SK-N-SH (cell line): ENCODE results near the gene SPON1. TPM values are rescaled to one million over a fixed set of nuclear protein-coding genes. Genes with fewer than 3 reads are reported as not detected.

Experiments
- CTCF ChIA-PET: fragments of 300-600, 350-600 bp; formaldehyde crosslinking; extraction: SDS; loops from one replicate; lab custom pipeline; 2021; lab: Yijun Ruan, JAX
- POLR2A ChIA-PET: fragments of 350-600 bp; sonication (Branson Sonifier 250); formaldehyde crosslinking; extraction: SDS; loops from one replicate; lab custom pipeline; 2020; ENCODE audit warnings: antibody characterized with exemption, inconsistent platforms; lab: Yijun Ruan, JAX
- DNase-seq: peaks from one replicate; pipeline ENCODE4 v3.0.0; 2012
- H2AFZ ChIP-seq: fragments of 200-600 bp; sonication (generic); 2 replicates; pipeline ENCODE4 v1.8.1; 2016; ENCODE audit warnings: antibody characterized with exemption, mild to moderate bottlenecking, low read depth
- H3F3A ChIP-seq: fragments of 200-600 bp; sonication (generic); replicated peaks from 2 replicates; pipeline ENCODE3; 2016; ENCODE audit warnings: antibody characterized with exemption, mild to moderate bottlenecking; ENCODE audit not compliant: insufficient read depth
- H3K27ac ChIP-seq, 2 experiments: fragments of 200-500 bp in 1 of 2; fragments of 200-600 bp in 1 of 2; sonication (Bioruptor generic) in 1 of 2; sonication (generic), shearing (Covaris generic) in 1 of 2; 2 replicates each; pipeline versions ENCODE4 v1.5.1 to v1.6.1; 2014 to 2016; ENCODE audit warnings: low read depth in 2 of 2, inconsistent platforms in 1 of 2, low read length in 1 of 2, mild to moderate bottlenecking in 1 of 2, mixed read lengths in 1 of 2
- H3K27me3 ChIP-seq: fragments of 200-600 bp; sonication (generic), shearing (Covaris generic); 2 replicates; pipeline ENCODE4 v1.6.1; 2016; ENCODE audit warnings: mixed run types; ENCODE audit not compliant: insufficient read depth
- H3K36me3 ChIP-seq, 2 experiments: fragments of 200-500 bp in 1 of 2; fragments of 200-600 bp in 1 of 2; sonication (Bioruptor generic) in 1 of 2; sonication (generic) in 1 of 2; replicated peaks in 1 of 2; 2 replicates each; pipeline versions ENCODE3 to v1.5.1; 2014 to 2016; ENCODE audit warnings: low read length in 1 of 2, mild to moderate bottlenecking in 1 of 2; ENCODE audit not compliant: insufficient read depth in 2 of 2, control insufficient read depth in 1 of 2
- H3K4me1 ChIP-seq, 2 experiments: fragments of 200-500 bp in 1 of 2; fragments of 200-600 bp in 1 of 2; sonication (Bioruptor generic) in 1 of 2; sonication (generic), shearing (Covaris generic) in 1 of 2; 2 replicates each; pipeline versions ENCODE4 v1.5.1 to v1.6.1; 2014 to 2016; ENCODE audit warnings: low read depth in 1 of 2, low read length in 1 of 2, mixed run types in 1 of 2; ENCODE audit not compliant: insufficient read depth in 2 of 2, control insufficient read depth in 1 of 2
- H3K4me2 ChIP-seq: fragments of 200-600 bp; sonication (generic), shearing (Covaris generic); 2 replicates; pipeline ENCODE4 v1.6.1; 2017; ENCODE audit warnings: mixed run types
- H3K4me3 ChIP-seq, 2 experiments: fragments of 200-500 bp in 1 of 2; fragments of 200-600 bp in 1 of 2; sonication (Bioruptor generic) in 1 of 2; sonication (generic), shearing (Covaris generic) in 1 of 2; 2 replicates each; pipeline versions ENCODE4 v1.5.1 to v1.8.1; 2014 to 2016; ENCODE audit warnings: low read depth in 2 of 2, inconsistent platforms in 1 of 2, low read length in 1 of 2, mild to moderate bottlenecking in 1 of 2, mixed read lengths in 1 of 2, moderate library complexity in 1 of 2
- H3K79me2 ChIP-seq: fragments of 200-600 bp; sonication (generic); 2 replicates; pipeline ENCODE4 v1.8.1; 2017; ENCODE audit warnings: mild to moderate bottlenecking; ENCODE audit not compliant: insufficient read depth
- H3K9ac ChIP-seq: fragments of 200-600 bp; sonication (generic); 2 replicates; pipeline ENCODE4 v1.6.1; 2017; ENCODE audit warnings: mixed run types
- H3K9me2 ChIP-seq: fragments of 200-600 bp; sonication (generic); 2 replicates; pipeline ENCODE4 v1.6.1; 2017; ENCODE audit warnings: mixed run types
- H3K9me3 ChIP-seq: fragments of 200-600 bp; sonication (generic); 2 replicates; pipeline ENCODE4 v1.6.1; 2017; ENCODE audit warnings: mixed run types, mild to moderate bottlenecking, moderate library complexity
- H4K20me1 ChIP-seq: fragments of 200-600 bp; sonication (generic); 2 replicates; pipeline ENCODE4 v1.6.1; 2017; ENCODE audit warnings: mild to moderate bottlenecking, mixed run types; ENCODE audit not compliant: insufficient read depth
- CTCF ChIP-seq: fragments of 200-600 bp; sonication (generic); IDR thresholded peaks from 2 replicates; pipeline ENCODE4 v1.6.1; 2017; ENCODE audit warnings: antibody characterized with exemption, mild to moderate bottlenecking, moderate library complexity
- ELF1 ChIP-seq: IDR thresholded peaks from 2 replicates; pipeline ENCODE4 v1.4.0; 2012
- EZH2phosphoT487 ChIP-seq: fragments of 200-600 bp; sonication (generic); IDR thresholded peaks from 2 replicates; pipeline ENCODE4 v1.6.1; 2017; ENCODE audit warnings: low read depth, mixed run types, mild to moderate bottlenecking, antibody characterized with exemption, moderate library complexity, borderline replicate concordance
- FOSL2 ChIP-seq: IDR thresholded peaks from 2 replicates; pipeline ENCODE4 v1.4.0; 2012; ENCODE audit warnings: low read depth, mild to moderate bottlenecking, moderate library complexity, borderline replicate concordance
- FOXJ3 ChIP-seq: sonication (generic); formaldehyde crosslinking; IDR thresholded peaks from 2 replicates; pipeline ENCODE4 v1.5.1; 2020; ENCODE audit warnings: mild to moderate bottlenecking, missing genetic modification reagents
- FOXM1 ChIP-seq: IDR thresholded peaks from 2 replicates; pipeline ENCODE4 v1.4.0; 2012; ENCODE audit warnings: low read depth, mild to moderate bottlenecking
- JUND ChIP-seq: IDR thresholded peaks from 2 replicates; pipeline ENCODE4 v1.4.0; 2012
- MEF2A ChIP-seq: IDR thresholded peaks from 2 replicates; pipeline ENCODE4 v1.4.0; 2012; ENCODE audit warnings: low read depth, borderline replicate concordance
- MXI1 ChIP-seq: IDR thresholded peaks from 2 replicates; pipeline ENCODE4 v1.6.1; 2012; ENCODE audit warnings: mild to moderate bottlenecking, low read depth, low read length, improper control_type of control experiment
- NRF1 ChIP-seq: IDR thresholded peaks from 2 replicates; pipeline ENCODE4 v1.6.1; 2012; ENCODE audit warnings: low read depth, mild to moderate bottlenecking, low read length
- POLR2AphosphoS5 ChIP-seq: IDR thresholded peaks from 2 replicates; pipeline ENCODE4 v1.6.1; 2012; ENCODE audit warnings: low read depth, low read length
- RAD21 ChIP-seq: IDR thresholded peaks from 2 replicates; pipeline ENCODE4 v1.6.1; 2012; ENCODE audit warnings: mild to moderate bottlenecking, low read length
- RCOR1 ChIP-seq: fragments of 150-350 bp; IDR thresholded peaks from 2 replicates; pipeline ENCODE4 v1.6.1; 2017; ENCODE audit warnings: antibody characterized with exemption, low read length
- RFX5 ChIP-seq: IDR thresholded peaks from 2 replicates; pipeline ENCODE4 v1.6.1; 2012; ENCODE audit warnings: mild to moderate bottlenecking, improper control_type of control experiment, low read length
- RXRA ChIP-seq: IDR thresholded peaks from 2 replicates; pipeline ENCODE4 v1.4.0; 2012; ENCODE audit warnings: low read depth, mild to moderate bottlenecking, borderline replicate concordance
- SIN3A ChIP-seq: IDR thresholded peaks from 2 replicates; pipeline ENCODE4 v1.6.1; 2012; ENCODE audit warnings: low read depth, mild to moderate bottlenecking, low read length, moderate library complexity, borderline replicate concordance
- TEAD4 ChIP-seq: IDR thresholded peaks from 2 replicates; pipeline ENCODE4 v1.4.0; 2012; ENCODE audit warnings: mild to moderate bottlenecking, borderline replicate concordance; ENCODE audit not compliant: insufficient read depth
- USF1 ChIP-seq: IDR thresholded peaks from 2 replicates; pipeline ENCODE4 v1.4.0; 2012; ENCODE audit warnings: low read depth, borderline replicate concordance
- YY1 ChIP-seq: IDR thresholded peaks from 2 replicates; pipeline ENCODE4 v1.4.0; 2012; ENCODE audit warnings: low read depth, mild to moderate bottlenecking
- WGBS: methylation state at CpG from one replicate; pipeline ENCODE4 v1.1.6; 2017; ENCODE audit warnings: low lambda C conversion rate; 5-methylcytosine and 5-hydroxymethylcytosine counted together
- polyA plus RNA-seq, 3 experiments: library from polyadenylated mRNA; depleted of rRNA; stranded (reverse); fragments of >200 nt; gene quantifications; 2 replicates each; pipeline ENCODE4 v1.2.3, GENCODE V29; 2012

SPON1 gene
- polyA plus RNA-seq, 1 of the 3 experiments (the other 2 are of a cell fraction) = not detected

DNA sequence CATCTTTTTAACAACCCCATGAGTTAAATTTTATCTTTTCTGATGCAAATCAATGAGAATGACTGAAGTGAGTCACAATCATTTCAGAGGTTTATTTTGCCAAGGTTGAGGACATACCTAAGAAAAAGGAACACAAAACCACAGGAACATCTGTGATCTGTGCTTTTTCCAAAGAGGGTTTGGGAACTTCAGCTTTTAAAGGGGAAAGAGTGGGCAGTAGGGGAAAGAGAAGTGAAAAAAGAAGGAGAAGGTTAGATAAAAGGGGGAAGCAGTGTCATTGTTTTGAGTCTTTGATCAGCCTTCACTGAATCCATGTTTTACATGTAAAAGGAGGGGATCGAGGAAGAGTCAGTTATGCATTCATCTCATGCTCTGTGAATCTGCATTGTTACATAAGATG lies 45.3 kb upstream of the SPON1 start:
- 5% methylated on average over 1 of the region's 1 CpG for WGBS
- Histone ChIP-seq H3K4me1 (no peaks in the 10 kb centered on the region; a peak in 1 of 4 replicates), H3K9me3 (no peaks in the 10 kb centered on the region), H3F3A (no peaks in the 10 kb centered on the region), H3K79me2 (no peaks in the 10 kb centered on the region), H3K27me3 (no peaks in the 10 kb centered on the region), H3K4me3 (no peak overlapping the region), H3K9ac (no peak overlapping the region), H4K20me1 (no peaks in the 10 kb centered on the region), H2AFZ (no peak overlapping the region), H3K9me2 (no peaks in the 10 kb centered on the region), H3K36me3 (no peaks in the 10 kb centered on the region), H3K4me2 (no peak overlapping the region), H3K27ac (no peak overlapping the region)
- no peak for DNase-seq
- POLR2A ChIA-PET = no interaction called here
- CTCF ChIA-PET = interaction anchor here (1.0 kb wide), 1 partner anchor 70 kb away, joined by 3 read pairs; no protein-coding TSS in a partner anchor
- TF ChIP-seq MXI1 = no peak
- no peak for TF ChIP-seq USF1
- TF ChIP-seq CTCF = no peak
- TF ChIP-seq FOXM1 = no peak
- TF ChIP-seq RFX5 = no peak
- TF ChIP-seq SIN3A = no peak

DNA sequence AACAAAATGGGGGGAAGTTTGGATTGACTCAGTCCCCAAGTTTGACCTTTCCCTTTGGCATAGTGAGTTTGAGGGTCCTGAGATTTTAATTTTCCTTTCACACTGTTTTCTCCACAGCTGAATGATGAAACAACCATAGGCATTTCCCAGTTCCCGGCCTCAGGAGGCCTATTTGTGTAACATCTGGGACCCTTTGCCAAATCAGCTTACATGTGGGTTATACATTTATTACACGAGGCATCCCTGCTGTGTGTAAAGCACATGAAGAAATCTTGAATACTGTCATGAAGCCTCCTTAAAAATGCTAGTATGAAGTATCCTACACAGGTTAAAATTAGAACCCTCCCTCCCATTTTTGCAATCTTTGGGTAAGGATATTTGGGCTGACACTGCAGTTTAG lies 44.6 kb upstream of the SPON1 start:
- Histone ChIP-seq H3K27me3 (no peaks in the 10 kb centered on the region), H3F3A (no peaks in the 10 kb centered on the region), H3K79me2 (no peaks in the 10 kb centered on the region), H2AFZ (no peak overlapping the region), H3K9me2 (no peaks in the 10 kb centered on the region), H3K4me2 (no peak overlapping the region), H4K20me1 (no peaks in the 10 kb centered on the region), H3K4me3 (no peak overlapping the region), H3K9ac (no peak overlapping the region), H3K27ac (no peak overlapping the region), H3K9me3 (no peaks in the 10 kb centered on the region), H3K4me1 (no peaks in the 10 kb centered on the region; a peak in 1 of 4 replicates), H3K36me3 (no peaks in the 10 kb centered on the region)
- ChIA-PET CTCF (interaction anchor here (1.0 kb wide), 1 partner anchor 71 kb away, joined by 3 read pairs; no protein-coding TSS in a partner anchor), POLR2A (no interaction called here)
- no peak for DNase-seq
- 16% methylated on average over 2 of the region's 2 CpGs for WGBS
- no peak for TF ChIP-seq SIN3A
- TF ChIP-seq, all 33 proteins: peak for 0

GRCh38 chr11:13920756-13921155 lies 41.8 kb upstream of the SPON1 start:
- POLR2A ChIA-PET = no interaction called here
- 28% methylated on average over 3 of the region's 3 CpGs for WGBS
- Histone ChIP-seq H3K9ac (no peak overlapping the region), H3K9me3 (no peaks in the 10 kb centered on the region), H3K4me1 (no peaks in the 10 kb centered on the region; a peak in 1 of 4 replicates), H3K4me3 (no peak overlapping the region), H2AFZ (no peak overlapping the region), H3K36me3 (no peaks in the 10 kb centered on the region), H3K9me2 (no peaks in the 10 kb centered on the region), H3K27ac (no peak overlapping the region), H3F3A (no peaks in the 10 kb centered on the region), H3K4me2 (no peak overlapping the region), H3K27me3 (no peaks in the 10 kb centered on the region), H4K20me1 (no peaks in the 10 kb centered on the region), H3K79me2 (no peaks in the 10 kb centered on the region)
- DNase-seq = no peak
- CTCF ChIA-PET = no interaction called here
- TF ChIP-seq FOSL2 = no peak
- TF ChIP-seq MXI1 = no peak
- TF ChIP-seq RFX5 = no peak
- TF ChIP-seq TEAD4 = no peak
- TF ChIP-seq YY1 = no peak
- TF ChIP-seq RAD21 = no peak
- TF ChIP-seq FOXJ3 (CRISPR knock-in tag) = no peak
- no peak for TF ChIP-seq FOXM1
- no peak for TF ChIP-seq RCOR1
- no peak for TF ChIP-seq NRF1
- no peak for TF ChIP-seq JUND
- no peak for TF ChIP-seq RXRA
- no peak for TF ChIP-seq EZH2phosphoT487
- TF ChIP-seq ELF1 = no peak
- TF ChIP-seq CTCF = no peak
- no peak for TF ChIP-seq POLR2AphosphoS5
- TF ChIP-seq MEF2A = no peak
